OCI-M1 (cell line): ENCODE measurements around the gene WIPF1.

ENCODE experiments used
- DNase-seq: peaks from one replicate; lab custom pipeline; 2025; lab: John Stamatoyannopoulos, UW

The WIPF1 gene, protein sequence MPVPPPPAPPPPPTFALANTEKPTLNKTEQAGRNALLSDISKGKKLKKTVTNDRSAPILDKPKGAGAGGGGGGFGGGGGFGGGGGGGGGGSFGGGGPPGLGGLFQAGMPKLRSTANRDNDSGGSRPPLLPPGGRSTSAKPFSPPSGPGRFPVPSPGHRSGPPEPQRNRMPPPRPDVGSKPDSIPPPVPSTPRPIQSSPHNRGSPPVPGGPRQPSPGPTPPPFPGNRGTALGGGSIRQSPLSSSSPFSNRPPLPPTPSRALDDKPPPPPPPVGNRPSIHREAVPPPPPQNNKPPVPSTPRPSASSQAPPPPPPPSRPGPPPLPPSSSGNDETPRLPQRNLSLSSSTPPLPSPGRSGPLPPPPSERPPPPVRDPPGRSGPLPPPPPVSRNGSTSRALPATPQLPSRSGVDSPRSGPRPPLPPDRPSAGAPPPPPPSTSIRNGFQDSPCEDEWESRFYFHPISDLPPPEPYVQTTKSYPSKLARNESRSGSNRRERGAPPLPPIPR

GRCh38 chr2:174597345-174598047 lies at the start of gene WIPF1:
Gene WIPF1 (minus strand): TSS chr2:174597804. CDS start chr2:174585573, 12,231 bp downstream.
- peak; percentile 87 for DNase-seq

DNA sequence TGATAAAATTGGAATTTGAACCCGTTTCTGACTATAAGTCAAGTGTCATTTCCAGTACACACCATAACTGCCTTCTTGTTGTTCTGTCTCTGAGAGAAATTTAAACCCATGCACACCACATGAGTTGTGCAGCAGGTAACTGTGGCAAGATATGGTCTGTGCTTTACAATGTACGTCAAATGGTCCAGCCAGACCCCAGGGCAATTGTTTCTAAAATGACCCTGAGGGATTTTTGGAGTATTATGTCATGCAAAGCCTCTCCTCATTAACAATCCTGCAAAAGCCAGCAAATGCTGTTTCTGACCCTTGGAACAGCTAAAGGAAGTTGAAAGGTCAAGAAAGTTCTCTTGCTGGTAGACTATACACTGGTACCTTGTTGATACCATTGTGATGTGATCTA lies 47.7 kb upstream of the WIPF1 start:
- DNase-seq, result no peak

GRCh38 chr2:174644406-174644805 lies 46.8 kb upstream of the WIPF1 start:
- no peak for DNase-seq

- DNase-seq, result no peak
Measured at GRCh38 chr2:174643356-174643755, 45.8 kb upstream of the WIPF1 start.

DNA sequence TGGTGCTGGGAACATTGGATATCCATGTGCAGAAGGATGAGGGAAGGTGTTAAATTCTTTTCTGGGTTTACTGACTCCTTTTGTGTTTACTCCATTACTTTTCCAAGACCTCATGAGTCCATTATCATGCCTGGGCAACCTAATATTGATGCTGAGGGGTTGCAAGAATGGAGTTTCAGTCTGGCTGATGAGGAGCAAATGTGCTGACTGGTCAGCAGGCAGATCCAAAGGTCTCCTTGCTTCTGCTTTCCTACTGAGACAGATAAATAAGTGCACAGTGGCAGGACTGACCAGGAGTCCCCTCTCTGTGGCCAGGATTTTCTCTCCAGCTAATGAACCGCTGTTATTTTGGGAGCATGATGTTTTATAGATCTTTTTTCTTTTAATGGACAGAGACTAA lies 43.6 kb upstream of the WIPF1 start:
- no peak for DNase-seq

- peak; percentile 39 for DNase-seq
Measured at GRCh38 chr2:174636987-174637386, 39.4 kb upstream of the WIPF1 start.

DNA sequence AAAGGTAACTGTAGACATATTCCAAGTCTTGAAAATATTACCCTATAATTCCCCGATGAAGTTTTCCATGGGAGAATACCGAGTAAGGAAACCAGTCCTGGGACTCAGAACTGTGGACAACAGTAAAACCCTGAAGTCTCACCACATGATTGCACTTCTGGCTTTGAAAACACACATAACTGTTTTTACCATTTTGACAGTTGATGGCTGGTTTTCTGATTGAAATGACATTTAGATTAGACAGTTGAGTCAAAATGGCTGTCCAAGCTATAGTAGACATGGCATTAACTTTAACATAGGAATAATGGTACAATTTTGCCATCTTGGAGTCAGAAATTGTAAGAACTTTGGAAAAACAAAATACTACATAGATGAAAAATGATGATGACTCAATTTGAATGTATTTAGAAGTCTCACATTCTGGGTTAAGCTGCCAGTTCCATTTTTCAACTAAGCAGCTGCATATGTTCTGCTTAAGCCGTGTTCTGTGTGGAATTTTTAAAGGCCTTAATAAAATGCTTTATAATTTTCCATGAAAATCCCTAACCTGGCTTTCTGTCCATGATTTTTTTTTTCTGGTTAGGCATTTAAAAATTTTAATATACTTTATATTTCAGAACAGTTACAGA lies 38.3 kb upstream of the WIPF1 start:
- peak; percentile 38 for DNase-seq

GRCh38 chr2:174635015-174635593 lies 37.5 kb upstream of the WIPF1 start:
- DNase-seq, result no peak

DNA sequence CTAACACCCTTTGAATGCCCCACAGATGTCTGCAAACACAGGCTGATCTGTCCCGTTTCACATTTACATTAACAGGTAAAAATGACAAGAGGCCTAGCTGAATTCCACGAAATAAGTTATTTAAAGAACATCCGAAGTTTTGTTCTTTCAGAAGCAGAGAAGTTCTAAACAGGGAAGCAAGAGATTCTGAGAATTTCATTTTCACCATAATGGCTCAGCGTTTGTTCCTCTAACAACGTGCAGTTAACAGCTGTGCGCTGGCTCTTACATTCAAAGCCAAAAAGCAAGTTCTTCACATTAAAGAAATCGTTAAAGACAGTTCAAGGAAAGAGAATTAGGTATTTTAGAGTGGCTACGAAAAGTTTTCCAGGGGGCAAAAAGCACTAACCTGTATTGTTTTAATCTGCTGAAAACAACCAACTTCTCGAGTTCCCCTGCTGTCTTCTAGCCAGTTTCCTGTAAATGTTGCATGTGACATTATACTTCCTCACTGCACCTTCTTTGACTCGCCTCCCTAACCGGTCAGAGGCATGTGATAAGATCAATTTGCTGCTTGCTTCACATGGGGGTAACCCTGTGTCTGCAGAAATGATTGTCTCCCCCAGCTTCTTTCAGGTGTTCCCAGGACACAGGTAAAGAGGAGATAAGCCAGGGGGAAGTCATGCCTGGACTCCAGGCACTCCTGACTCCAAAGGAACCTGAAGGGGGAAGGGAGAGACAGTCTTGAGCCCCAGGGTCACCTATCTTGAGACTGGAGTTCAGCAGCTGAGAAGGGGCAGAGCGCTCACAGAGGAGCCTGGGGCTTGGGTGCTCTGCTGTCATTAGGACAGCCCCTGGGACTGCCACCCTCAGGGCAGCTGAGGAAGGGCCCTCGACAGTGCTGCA lies 36.8 kb upstream of the WIPF1 start:
- peak; percentile 82 for DNase-seq

- DNase-seq, result peak; percentile 72
Measured at GRCh38 chr2:174633623-174633930, 36.0 kb upstream of the WIPF1 start.

DNA sequence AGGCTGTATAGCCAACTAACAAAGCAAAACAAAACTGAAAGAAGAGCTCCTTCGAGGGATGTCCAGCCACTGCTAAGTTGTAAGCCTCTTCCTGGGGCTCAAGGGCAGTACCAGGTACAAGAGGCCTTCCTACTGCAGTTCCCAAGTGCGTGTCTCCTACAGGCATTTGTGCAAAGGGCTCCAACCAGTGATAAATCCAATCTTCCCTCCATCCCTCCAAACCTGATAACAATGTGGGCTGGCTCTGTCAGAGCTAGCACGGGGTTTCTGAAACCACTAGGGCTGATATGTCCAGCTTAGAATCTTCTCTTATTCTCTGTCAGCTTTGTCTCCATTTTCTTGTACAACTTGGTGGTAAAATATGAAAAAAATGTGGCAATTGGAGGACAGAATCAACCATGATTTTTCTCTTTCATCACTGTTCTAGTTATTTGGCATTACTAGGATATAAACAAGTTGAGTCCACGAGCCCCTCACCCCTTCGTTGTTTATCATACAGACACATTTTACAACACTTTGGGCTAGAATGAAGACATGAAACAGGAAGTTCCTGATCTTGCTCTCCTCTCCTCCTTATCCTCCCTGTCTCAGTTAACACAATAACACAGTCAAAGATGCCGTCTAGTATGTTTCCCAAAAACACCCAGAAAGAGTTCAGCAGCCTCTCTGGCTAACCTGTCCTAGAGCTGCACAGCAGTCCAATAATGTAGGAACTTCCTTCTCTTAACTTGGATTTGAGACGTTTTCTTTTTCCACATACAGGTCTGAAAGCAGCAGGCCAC lies 35.4 kb upstream of the WIPF1 start:
- peak; percentile 84 for DNase-seq

GRCh38 chr2:174631009-174631981 lies 33.7 kb upstream of the WIPF1 start:
- no peak for DNase-seq

GRCh38 chr2:174630107-174630506 lies 32.5 kb upstream of the WIPF1 start:
- no peak for DNase-seq

GRCh38 chr2:174629506-174629905 lies 31.9 kb upstream of the WIPF1 start:
- DNase-seq, result no peak

DNA sequence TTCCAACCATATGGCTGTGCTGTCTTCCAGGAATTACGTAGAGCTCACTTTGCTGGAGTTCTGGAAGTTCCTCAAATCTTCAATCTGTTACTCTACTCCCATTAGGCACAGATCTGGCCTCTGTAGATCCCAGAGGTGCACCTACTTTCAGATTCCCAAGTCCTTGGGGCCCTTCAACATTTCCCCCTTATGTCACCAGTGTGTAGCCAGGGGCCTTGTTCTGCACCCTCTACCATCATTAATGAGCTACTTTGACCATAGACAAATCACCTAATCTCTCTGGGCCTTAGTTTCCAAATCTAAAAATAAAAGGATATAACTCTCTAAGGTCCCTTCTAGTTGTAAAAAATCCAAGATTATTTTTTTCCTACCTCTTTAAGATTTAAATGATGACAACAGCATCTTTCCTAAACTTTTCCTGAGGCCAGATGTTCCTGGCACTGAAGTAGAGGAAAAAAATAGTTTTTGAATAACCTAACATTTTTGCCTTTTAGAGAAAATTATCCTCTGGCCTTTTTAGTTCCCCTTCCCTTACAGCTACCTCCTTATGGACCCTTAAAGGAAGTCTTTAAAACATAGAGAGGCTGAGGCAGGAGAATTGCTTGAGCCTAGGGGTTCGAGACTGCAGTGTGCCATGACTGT lies 31.0 kb upstream of the WIPF1 start:
- DNase-seq, result no peak

DNA sequence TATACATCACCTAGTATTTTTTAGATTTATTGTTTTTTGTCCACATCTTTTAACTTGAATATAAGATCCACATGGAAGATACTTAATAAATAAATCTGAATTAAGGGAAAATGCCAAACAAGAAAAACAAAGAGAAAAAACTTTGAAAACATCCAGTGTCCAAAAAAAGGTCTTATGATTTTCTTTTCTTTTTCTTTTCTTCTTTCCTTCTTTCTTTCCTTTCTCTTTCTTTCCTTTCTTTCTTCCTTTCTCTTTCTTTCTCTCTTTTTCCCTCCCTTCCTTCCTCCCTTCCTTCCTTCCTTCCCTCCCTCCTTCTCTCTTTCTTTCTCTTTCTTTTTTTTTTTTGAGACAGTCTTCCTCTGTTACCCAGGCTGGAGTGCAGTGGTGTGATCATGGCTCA lies 29.6 kb upstream of the WIPF1 start:
- no peak for DNase-seq

DNA sequence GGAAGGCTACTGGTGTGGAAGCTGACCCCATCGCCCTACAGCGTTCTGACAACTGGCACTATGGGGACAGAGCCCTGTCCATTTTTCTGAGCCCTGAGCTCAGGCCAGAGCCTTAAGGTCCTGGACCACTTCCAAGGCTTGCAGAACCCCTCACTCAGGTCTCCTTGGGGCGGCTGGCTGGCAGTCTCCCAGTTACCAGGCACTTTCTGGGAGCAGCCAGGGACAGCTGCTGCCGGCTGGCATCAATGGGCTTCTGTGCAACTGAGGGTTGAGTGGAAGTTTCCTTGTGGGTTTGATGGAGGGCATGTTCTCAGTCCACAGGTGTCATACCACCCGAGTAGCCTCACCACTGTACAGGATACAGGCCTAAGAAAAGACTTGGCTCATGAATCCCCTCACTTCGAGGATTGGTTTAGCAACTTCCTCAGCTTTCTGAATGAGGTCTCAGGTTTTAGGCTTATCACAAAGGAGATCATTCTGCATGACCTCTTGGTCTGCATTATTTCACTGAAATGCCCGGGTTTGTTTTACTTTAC lies 27.4 kb upstream of the WIPF1 start:
- DNase-seq, result no peak

DNA sequence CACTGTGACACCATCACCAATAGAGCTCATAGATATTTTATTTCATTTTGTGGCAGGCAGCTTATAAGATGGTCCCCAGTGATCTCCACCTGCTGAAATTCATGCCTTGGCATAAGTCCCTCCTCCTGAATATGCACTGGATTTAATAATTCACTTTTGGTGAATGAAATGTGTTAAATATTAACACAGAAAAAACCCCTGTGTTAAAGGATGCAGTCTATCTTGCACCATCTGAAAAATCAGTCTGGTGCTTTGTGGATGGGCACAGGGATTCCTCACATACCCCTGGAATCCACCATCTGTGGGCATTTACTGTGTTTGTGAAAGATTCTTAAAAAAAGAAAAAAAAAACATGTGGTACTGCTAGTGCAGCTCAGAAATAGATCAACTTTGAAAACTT lies 26.1 kb upstream of the WIPF1 start:
- DNase-seq, result no peak
